Measurements from ENCODE around the gene FOSL2.

FOSL2 gene

DNA sequence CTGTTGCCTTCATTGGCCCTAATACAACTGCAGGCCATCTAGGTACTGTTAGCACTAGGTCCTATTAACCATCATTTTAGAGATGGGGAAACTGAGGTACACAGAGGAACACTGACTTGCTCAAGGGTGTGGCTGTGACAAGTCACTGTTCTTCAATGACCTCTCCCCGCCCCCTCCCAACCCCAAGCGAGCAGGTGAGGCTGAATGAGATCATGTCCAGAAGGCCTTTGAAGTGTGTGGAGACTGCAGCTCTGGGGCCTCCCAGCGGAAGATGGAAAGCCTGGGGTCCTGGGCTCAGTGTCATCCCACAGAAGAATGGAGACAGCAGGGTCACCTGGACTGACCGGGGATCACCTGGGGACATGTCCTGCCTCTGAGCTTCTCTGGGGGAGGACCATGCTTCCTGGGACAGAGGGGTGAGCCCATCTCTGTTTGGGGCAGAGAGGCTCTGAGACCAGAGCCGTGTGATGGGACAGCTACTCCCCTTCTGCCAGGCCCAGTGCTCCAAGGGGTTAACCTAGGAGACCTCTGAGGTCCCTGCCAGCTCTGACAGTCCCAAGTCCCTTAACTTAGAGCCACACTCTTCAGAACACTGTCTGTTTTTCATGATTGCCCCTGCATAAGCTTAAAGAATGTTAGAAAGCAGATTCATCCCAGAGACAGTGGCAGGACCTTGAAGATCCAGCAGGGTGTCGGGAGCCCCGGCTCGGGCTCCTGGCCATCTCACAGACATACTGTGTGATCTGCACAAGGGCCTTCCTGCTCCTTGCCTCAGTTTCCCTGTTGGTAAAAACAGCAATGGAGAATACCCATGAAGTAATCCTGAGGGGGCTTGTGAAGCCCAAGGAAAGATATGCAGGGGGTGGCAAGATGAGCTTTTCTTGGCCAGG is 16.7 kb upstream of the FOSL2 start:
- DNase-seq: no peak

DNA sequence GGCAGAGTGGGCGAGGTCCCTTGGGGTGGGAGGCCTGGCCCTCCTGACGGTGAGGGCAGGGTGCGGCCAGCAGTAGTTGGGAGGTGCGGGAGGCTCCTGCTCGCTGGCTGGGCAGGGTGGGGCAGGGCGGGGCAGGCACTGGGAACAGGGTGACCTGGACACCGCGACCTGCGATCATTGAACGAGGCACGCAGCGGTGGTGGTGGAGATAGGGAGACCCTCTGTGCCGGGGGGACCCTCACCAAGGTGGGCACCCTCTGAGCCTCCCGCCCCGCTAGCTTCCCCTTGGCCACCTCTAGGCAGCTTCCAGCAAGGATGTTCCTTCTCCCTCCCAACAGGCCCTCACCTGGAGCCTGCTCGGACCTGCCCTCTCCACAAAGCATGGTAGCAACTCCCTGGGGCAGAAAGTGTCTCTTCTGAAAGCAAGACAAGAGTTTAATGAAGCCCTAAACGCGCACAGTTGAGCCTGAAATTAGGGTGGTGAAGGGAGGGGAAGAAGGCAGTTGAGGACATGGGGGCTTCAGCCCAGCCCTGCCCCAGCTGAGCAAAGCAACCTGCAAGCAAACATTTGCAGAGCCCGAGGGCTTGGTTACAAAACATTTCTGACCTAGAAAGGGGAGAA is 15.4 kb upstream of the FOSL2 start:
- DNase-seq: no peak

GRCh38 chr2:28377984-28378678 is 14.5 kb upstream of the FOSL2 start:
- DNase-seq: peak; percentile 48

GRCh38 chr2:28378679-28379584 is 13.7 kb upstream of the FOSL2 start:
- no peak for DNase-seq

DNA sequence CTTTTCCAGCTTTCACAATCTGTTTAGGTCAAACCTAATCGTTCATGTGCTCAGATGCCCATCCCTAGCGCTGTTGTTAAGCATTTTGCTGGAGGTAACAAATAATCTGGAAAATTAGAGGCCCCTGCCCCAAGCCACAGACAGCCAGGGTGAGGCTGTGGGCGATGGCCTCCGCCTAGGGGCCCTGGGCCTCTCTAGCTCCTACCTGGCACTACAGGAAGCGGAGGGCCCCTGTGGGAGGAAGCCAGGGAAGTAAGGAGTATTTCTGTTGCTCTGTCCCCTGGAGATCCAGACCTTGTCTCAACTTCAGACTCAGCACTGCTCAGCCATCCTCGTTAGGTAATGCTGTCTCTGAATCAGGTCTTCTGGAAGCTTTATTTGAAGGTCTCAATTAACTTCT is 12.4 kb upstream of the FOSL2 start:
- DNase-seq: no peak

DNA sequence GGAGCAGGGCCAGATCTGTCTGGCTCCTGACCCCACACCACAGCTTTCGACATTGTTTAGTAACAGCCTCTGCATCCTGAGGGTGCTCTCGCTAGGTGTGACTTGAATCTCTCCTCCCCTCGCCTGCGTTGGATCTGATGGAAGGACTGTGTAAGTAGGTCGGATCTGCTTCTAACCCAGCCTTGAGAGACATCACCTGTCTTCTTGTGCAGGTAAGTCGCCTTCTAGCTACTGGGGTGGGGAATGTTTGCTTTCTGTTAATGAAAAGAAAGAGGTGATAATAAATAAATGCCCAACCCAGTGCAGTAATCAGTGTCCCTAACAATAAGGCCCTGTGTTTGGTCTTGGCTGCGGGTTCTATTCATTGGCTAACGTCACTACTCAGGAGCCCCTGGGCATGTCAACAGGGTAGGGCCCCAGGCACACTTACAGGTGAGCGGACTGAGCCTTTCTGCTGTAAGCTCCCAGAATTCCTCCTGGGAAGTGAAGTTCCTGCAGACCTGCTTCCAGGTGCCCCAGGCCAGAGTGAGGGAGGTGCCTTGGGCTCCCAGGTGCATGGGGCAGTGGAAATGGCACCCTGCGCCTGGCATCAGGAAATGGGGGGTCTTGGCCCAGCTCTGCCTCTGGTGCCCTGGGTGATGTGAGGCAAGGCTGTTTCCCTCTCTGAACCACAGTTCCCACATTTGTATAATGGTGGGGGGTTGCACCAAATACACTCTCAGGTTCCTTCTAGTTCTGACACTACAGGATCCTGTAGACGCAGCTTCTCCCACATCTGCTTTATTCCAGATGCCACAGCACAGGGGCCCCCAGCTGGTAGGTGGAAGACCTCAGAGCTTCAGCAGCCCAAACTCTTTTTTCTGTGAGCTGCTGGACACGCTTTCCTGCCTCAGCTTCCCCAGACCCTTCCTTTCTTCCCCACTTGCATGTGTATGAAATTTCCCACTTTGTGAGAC is 11.2 kb upstream of the FOSL2 start:
- no peak for DNase-seq

GRCh38 chr2:28382755-28383154 is 9.9 kb upstream of the FOSL2 start:
- DNase-seq: no peak

- DNase-seq: no peak
Observed at GRCh38 chr2:28387082-28387960, 5.3 kb upstream of the FOSL2 start.

DNA sequence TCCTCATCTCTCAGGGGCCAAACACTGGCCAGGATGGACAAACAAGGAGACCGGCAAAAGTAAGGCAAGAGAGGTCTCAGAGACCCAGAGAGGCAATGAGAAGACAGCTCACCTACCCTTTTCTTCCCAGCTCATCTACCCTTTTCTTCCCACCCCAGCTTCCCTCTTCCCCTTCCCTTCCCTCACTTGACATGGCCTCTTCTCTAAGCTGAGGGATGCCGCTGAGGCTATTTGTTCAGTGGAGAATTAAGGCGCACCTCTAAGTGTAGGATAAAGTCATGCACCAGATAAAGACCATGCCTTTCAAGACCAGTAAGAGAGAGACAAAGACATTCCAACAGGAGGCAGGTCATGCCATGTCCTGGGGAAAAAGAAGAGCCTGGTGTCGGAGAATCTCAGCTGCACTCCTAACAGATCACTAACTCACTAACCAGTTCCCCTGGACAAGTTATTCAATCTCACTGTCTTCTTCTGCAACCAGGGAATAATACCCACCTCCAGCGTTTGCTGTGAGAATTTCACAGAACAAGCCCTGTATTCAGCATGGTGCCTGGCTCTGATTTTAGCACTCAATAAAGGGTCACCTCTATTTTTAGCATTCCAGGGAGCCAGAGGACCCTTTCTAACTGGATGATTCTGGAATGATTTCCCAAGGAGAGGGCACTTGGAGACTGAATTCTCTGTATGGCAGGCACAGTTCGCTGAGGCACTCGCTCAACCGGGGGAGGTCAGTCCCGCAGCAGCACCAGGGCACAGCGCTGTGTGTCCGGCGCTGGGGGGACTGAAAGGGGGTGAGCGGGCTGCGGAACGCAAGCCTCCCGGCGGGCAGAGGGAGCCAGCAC is 3.0 kb upstream of the FOSL2 start:
- no peak for DNase-seq

DNA sequence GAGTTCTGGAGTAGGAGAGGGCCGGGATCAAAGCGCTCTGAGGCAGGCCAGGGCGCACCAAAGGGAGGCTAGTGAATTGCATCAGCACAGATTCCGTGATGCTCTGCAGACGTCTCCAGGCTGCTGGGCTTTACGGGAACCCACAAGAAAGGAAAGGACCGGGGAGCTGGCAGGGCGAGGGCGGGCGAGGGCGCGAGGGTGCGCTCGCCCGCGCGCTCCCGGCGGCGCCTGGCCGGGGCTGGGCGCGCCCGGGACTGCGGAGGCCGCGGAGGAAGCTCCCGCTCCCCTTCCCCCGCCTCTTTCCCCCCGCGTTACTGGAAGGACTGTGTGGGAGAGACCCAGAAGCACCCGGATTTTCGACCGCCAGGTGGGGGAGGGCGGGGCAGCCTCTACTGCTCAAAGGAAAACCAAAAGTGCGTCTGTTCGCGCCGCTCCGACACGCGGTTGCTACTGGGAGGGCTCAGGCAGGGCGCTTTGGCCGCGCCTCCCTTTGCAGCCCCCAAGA is 2.4 kb upstream of the FOSL2 start:
- peak; percentile 54 for DNase-seq

- DNase-seq: no peak
Observed at GRCh38 chr2:28390746-28391563, 1.7 kb upstream of the FOSL2 start.

GRCh38 chr2:28391564-28392296 is 928 bp upstream of the FOSL2 start:
- peak; percentile 67 for DNase-seq

DNA sequence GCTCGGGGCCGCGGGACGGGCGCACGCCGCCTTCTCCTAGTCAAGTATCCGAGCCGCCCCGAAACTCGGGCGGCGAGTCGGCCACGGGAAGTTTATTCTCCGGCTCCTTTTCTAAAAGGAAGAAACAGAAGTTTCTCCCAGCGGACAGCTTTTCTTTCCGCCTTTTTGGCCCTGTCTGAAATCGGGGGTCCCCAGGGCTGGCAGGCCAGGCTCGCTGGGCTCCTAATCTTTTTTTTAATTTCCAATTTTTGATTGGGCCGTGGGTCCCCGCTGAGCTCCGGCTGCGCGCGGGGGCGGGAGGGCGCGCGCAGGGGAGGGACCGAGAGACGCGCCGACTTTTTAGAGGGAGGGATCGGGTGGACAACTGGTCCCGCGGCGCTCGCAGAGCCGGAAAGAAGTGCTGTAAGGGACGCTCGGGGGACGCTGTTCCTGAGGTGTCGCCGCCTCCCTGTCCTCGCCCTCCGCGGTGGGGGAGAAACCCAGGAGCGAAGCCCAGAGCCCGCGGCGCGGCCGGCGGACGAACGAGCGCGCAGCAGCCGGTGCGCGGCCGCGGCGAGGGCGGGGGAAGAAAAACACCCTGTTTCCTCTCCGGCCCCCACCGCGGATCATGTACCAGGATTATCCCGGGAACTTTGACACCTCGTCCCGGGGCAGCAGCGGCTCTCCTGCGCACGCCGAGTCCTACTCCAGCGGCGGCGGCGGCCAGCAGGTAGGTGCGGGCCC is 617 bp downstream of the FOSL2 start:
- peak; percentile 29 for DNase-seq

- no peak for DNase-seq
Observed at GRCh38 chr2:28394331-28394877, 1.7 kb downstream of the FOSL2 start.

DNA sequence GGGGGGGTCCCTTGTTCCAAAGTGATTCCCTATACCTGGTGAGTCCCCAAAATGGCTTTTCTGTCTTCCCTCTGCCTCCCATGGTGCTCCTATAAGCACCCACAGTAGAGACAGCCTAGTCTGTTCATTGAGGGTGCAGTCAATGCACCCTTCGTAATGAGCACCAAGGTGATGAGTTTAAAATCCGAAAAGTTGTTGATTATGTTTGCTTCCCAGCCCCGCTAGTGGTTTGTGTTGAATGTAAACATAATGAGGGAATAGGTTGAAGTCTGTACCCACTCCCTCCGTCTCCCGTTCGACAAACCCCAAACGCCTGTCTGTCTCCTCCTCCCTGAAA is 2.3 kb downstream of the FOSL2 start:
- no peak for DNase-seq

DNA sequence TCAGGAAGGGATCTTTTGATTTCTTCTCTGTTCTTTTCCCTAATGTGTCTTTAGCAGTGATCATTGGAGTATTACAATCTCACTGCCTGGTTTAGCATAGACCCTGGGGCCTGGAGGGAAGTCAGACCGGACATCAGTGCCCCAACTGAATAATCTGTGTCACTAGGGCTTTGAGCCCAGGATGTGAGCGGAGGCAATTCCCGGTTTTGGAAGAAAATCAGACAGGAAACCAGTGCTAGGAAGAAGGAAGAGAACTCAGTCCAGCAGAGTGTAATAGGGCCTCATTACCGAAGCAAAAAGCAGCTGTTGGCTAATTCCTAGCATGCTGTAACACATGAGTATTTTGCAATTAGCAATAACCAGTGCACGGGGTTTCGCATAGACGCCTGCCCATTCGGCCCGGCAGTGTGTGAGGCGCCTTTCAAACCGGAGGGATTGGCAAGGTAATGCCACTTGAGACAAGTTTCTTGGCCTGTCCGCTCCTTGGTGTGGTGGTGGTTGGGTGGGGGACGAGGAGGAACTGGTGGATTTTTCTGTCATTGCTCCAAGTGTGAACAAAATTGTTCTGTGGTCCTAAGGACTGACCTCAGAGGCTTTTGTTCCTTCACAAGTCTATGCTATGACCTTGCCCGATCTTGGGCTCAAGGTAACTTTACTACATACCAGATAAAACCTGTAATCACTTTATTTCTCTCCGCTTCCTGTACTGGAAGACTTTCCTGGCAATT is 2.8 kb downstream of the FOSL2 start:
- DNase-seq: no peak
